ENCODE data around the gene DNA2.

- TF ChIP-seq GATA1 (IDR thresholded peaks at IDR 0.05; ENCODE audit: low read depth, low read length) (no peak), POLR2A (IDR thresholded peaks at IDR 0.05; ENCODE audit: low read length) (no peak)
Observed at GRCh38 chr10:68442971-68443370, 28.8 kb downstream of the DNA2 start.

All from erythroblast (primary cell).